ENCODE results near the gene PNMA6E. TPM values are rescaled to one million over a fixed set of nuclear protein-coding genes. Genes with fewer than 3 reads are reported as not detected.
A peak's percentile ranks its signal among the peaks of the same experiment; 100 is the strongest.
"Not testable (repeated sequence)": the region's sequence is repeated elsewhere in the genome, so short reads cannot be mapped to it uniquely, and the experiment has no call there.

PNMA6E gene
- total and polyA plus RNA-seq, 12 donors, result 0.07 to 0.27 (median 0.16) TPM; not detected in 5

DNA sequence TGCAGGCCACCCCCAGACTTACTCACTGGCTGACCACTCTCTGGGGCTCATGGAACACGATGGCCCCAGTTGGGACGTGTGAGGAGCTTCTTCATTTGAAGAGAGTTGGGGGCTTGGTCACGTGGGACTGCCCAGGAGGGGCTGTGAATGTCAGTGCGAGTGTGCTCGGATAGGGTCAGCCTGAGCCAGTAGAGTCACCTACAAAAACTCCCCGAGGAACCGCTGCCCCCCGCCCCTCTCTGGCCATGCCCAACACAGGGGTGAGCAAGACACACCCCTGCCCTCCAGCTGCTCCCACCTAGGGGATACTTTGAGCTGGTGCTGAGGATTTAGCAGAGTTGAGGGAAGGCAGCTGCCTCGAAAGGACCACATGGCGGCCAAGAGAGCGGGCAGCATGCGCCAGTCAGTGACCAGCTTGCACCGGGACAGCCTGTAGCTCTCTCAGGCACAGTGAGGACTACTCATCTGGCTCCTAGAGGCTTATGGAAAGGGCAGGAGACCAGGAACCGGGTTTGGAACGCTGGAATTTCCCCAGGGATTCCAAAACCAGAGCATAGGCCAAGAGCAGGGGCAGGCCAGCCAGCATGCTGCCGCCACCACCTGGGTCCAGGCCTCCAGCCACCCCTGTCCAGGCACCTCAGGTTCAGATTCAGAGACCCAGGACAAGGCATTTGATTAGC, 8.4 kb downstream of the PNMA6E start:
- Histone ChIP-seq H3K4me3 (no peak overlapping the region), H3K9me3 (replicated peaks in 1 of 3) (no peaks in the 10 kb centered on the region), H3K4me1 (replicated peaks in 1 of 2) (no peaks in the 10 kb centered on the region), H3K27me3 (no peaks in the 10 kb centered on the region), H3K27ac (no peak overlapping the region), H3K36me3 (replicated peaks in 1 of 2) (no peaks in the 10 kb centered on the region)
- intact Hi-C loops (cut with DNase I), result loop anchor here in 1 of 2 donors (5.0 kb wide), 1 partner anchor 440 kb away; no protein-coding TSS in a partner anchor
- DNase-seq, result peak in 1 of 7 donors; percentile 5
- TF ChIP-seq CTCF (IDR thresholded peaks at IDR 0.05), result no peak
- TF ChIP-seq POLR2A (IDR thresholded peaks at IDR 0.05), result no peak
- WGBS, 4 donors, result 85 to 94% (median 89%) methylated on average over 15 to 16 of the region's 16 CpGs; no CpG with 5 or more reads in 1 of the 4 donors

- 80 to 99% (median 90%) methylated on average over 4 to 6 of the region's 6 CpGs for WGBS, 4 donors
- intact Hi-C loops (cut with DNase I); H3K4me1 ChIP-seq (replicated peaks in 1 of 2); H3K9me3 ChIP-seq (replicated peaks in 1 of 3); H3K27me3 ChIP-seq; H3K27ac ChIP-seq; DNase-seq; H3K36me3 ChIP-seq (replicated peaks in 1 of 2); H3K4me3 ChIP-seq: not testable (repeated sequence)
Observed at GRCh38 chrX:153389460-153389768, 11.7 kb downstream of the PNMA6E start.

- intact Hi-C loops (cut with DNase I), result no loop called here
- DNase-seq, result peak in 2 of 7 donors; percentile 9 to 15
- H3K36me3 ChIP-seq (replicated peaks in 1 of 2), result no peaks in the 10 kb centered on the region
- H3K9me3 ChIP-seq (replicated peaks in 1 of 3), result no peaks in the 10 kb centered on the region
- TF ChIP-seq POLR2A (IDR thresholded peaks at IDR 0.05) (no peak), CTCF (IDR thresholded peaks at IDR 0.05) (no peak)
- no peak overlapping the region for H3K27ac ChIP-seq
- H3K4me1 ChIP-seq (replicated peaks in 1 of 2), result no peaks in the 10 kb centered on the region
- H3K4me3 ChIP-seq, result no peak overlapping the region
- 82 to 95% (median 89%) methylated on average over 13 to 14 of the region's 14 CpGs for WGBS, 4 donors
- H3K27me3 ChIP-seq, result no peaks in the 10 kb centered on the region
Observed at GRCh38 chrX:153388722-153389459, 12.3 kb downstream of the PNMA6E start.

DNA sequence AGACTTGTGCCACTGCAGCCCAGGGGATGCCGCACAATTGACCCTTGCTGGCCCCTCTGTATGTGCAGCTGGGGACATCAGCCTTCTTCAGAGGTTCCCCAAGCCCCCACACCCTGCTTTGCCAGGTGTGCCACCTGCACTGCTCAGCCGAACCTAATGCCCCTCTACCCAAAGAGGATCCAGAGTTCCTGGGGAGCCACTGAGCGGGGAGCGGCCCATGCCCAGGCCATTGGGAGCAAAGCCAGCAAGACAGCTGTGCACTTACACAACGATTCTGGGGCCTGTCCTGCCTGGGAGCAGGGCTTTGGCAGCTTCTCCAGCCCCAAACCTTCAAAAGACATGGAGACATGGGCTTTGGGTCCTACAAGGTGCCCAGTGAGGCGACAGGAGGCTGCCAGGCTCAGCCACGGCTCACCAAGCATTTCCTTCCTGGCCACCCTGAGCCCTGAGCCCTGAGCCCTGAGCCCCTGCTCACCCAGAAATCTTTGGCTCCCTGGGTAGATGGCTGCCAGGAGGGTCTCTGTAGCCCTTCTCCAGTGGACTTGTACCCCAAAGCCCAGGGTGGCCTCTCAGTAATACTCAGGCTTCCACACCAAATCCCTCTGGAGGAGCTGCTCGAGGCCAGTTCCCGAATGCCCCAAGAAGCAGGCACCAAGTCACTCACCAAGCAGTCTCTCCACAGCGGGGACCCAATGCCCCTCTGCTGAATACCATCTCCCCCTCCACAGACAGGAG, 13.0 kb downstream of the PNMA6E start:
- H3K4me1 ChIP-seq (replicated peaks in 1 of 2), result no peaks in the 10 kb centered on the region
- 83 to 94% (median 84%) methylated on average over 4 to 10 of the region's 10 CpGs; no CpG with 5 or more reads in 1 of the 4 donors for WGBS, 4 donors
- H3K36me3 ChIP-seq (replicated peaks in 1 of 2), result no peaks in the 10 kb centered on the region
- DNase-seq, result peak in 1 of 7 donors; percentile 19
- no peaks in the 10 kb centered on the region for H3K9me3 ChIP-seq (replicated peaks in 1 of 3)
- intact Hi-C loops (cut with DNase I), result no loop called here
- no peak overlapping the region for H3K27ac ChIP-seq
- H3K4me3 ChIP-seq, result no peak overlapping the region
- no peaks in the 10 kb centered on the region for H3K27me3 ChIP-seq
- no peak for TF ChIP-seq CTCF (IDR thresholded peaks at IDR 0.05)
- no peak for TF ChIP-seq POLR2A (IDR thresholded peaks at IDR 0.05)

Measured in adrenal gland (tissue), 12 donors.